ENCODE data around the gene ID2.

- TF ChIP-seq CTCF (IDR thresholded peaks at IDR 0.05) (no peak), POLR2AphosphoS5 (IDR thresholded peaks at IDR 0.05) (no peak), POLR2A (IDR thresholded peaks at IDR 0.05) (no peak)
Observed at GRCh38 chr2:8701681-8702379, 20.0 kb downstream of the ID2 start.
